ENCODE results near the gene SEMA5B.

Gene SEMA5B

GRCh38 chr3:123025642-123026521, 1.7 kb downstream of the SEMA5B start:
- no peak for DNase-seq (ENCODE audit: low read depth)

- no peak for DNase-seq (ENCODE audit: low read depth)
Measured at GRCh38 chr3:123024056-123024455, 3.5 kb downstream of the SEMA5B start.

GRCh38 chr3:123021996-123022510, 5.5 kb downstream of the SEMA5B start:
- DNase-seq (ENCODE audit: low read depth) = no peak

- no peak for DNase-seq (ENCODE audit: low read depth)
Measured at GRCh38 chr3:123021388-123021787, 6.2 kb downstream of the SEMA5B start.

GRCh38 chr3:123020709-123021108, 6.9 kb downstream of the SEMA5B start:
- no peak for DNase-seq (ENCODE audit: low read depth)

GRCh38 chr3:123019591-123019990, 8.0 kb downstream of the SEMA5B start:
- no peak for DNase-seq (ENCODE audit: low read depth)

- DNase-seq (ENCODE audit: low read depth) = no peak
Measured at GRCh38 chr3:123019161-123019560, 8.4 kb downstream of the SEMA5B start.

GRCh38 chr3:123018683-123019082, 8.9 kb downstream of the SEMA5B start:
- no peak for DNase-seq (ENCODE audit: low read depth)

GRCh38 chr3:123015596-123015995, 12.0 kb downstream of the SEMA5B start:
- DNase-seq (ENCODE audit: low read depth) = no peak

- DNase-seq (ENCODE audit: low read depth) = no peak
Measured at GRCh38 chr3:123013876-123014275, 13.7 kb downstream of the SEMA5B start.

GRCh38 chr3:123012652-123013051, 14.9 kb downstream of the SEMA5B start:
- DNase-seq (ENCODE audit: low read depth) = no peak

GRCh38 chr3:123011447-123011846, 16.1 kb downstream of the SEMA5B start:
- no peak for DNase-seq (ENCODE audit: low read depth)

GRCh38 chr3:123008840-123009239, 18.7 kb downstream of the SEMA5B start:
- no peak for DNase-seq (ENCODE audit: low read depth)

- DNase-seq (ENCODE audit: low read depth) = no peak
Measured at GRCh38 chr3:123006609-123007008, 21.0 kb downstream of the SEMA5B start.

GRCh38 chr3:123005291-123005690, 22.3 kb downstream of the SEMA5B start:
- DNase-seq (ENCODE audit: low read depth) = no peak

GRCh38 chr3:123004201-123004918, 23.2 kb downstream of the SEMA5B start:
- DNase-seq (ENCODE audit: low read depth) = no peak

GRCh38 chr3:123002749-123003497, 24.6 kb downstream of the SEMA5B start:
- no peak for DNase-seq (ENCODE audit: low read depth)

GRCh38 chr3:123002100-123002748, 25.3 kb downstream of the SEMA5B start:
- DNase-seq (ENCODE audit: low read depth) = no peak

- DNase-seq (ENCODE audit: low read depth) = no peak
Measured at GRCh38 chr3:122998856-122999255, 28.7 kb downstream of the SEMA5B start.

- DNase-seq (ENCODE audit: low read depth) = no peak
Measured at GRCh38 chr3:122998206-122998605, 29.4 kb downstream of the SEMA5B start.

- no peak for DNase-seq (ENCODE audit: low read depth)
Measured at GRCh38 chr3:122996038-122996580, 31.5 kb downstream of the SEMA5B start.

All from T follicular helper cell (primary cell).